ENCODE data around the gene ZNF81.

GRCh38 chrX:47844117-47844516 is 7.4 kb downstream of the ZNF81 start:
- TF ChIP-seq POLR2A (IDR thresholded peaks at IDR 0.05) (no peak), CTCF (IDR thresholded peaks at IDR 0.05) (no peak), POLR2AphosphoS5 (IDR thresholded peaks at IDR 0.05) (no peak)

All from gastroesophageal sphincter (tissue), 3 donors.